Esophagus muscularis mucosa (tissue), 3 donors: Measurements from ENCODE around the gene NCAM1.

Experiments
- POLR2A ChIP-seq: fragments of 450-650 bp; IDR thresholded peaks from one replicate; pipeline ENCODE4 v1.6.1; 2017; ENCODE audit warnings: antibody characterized with exemption, moderate library complexity, mild to moderate bottlenecking, low read depth
- TF ChIP-seq, protein P1 (sequence below), 3 experiments: fragments of 200-600 bp in 2 of 3; fragments of 450-650 bp in 1 of 3; sonication (generic) in 2 of 3; IDR thresholded peaks; one replicate each; pipeline ENCODE4 v1.5.1; 2017 to 2019; ENCODE audit warnings: antibody characterized with exemption in 3 of 3, mild to moderate bottlenecking in 2 of 3, moderate library complexity in 1 of 3

DNA sequence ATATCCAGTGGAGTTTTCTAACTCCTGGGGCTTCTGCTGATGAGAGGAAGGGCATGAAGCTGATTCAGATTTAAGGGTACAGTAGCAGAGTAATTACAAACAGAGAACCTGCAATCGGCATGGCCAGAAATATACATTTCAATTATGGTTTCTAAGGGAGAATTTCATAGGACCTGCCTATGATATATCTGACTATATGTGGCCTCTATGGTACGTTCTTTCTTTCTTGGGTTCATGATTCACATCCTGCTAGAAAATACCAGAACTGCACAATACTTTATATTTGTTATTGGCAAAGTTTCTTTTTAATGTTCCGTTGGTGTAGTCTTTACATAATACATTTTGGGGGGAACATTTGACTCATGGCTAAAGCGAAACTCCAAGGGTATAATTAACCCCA is 290.1 kb downstream of the NCAM1 start:
- TF ChIP-seq, protein P1, sequence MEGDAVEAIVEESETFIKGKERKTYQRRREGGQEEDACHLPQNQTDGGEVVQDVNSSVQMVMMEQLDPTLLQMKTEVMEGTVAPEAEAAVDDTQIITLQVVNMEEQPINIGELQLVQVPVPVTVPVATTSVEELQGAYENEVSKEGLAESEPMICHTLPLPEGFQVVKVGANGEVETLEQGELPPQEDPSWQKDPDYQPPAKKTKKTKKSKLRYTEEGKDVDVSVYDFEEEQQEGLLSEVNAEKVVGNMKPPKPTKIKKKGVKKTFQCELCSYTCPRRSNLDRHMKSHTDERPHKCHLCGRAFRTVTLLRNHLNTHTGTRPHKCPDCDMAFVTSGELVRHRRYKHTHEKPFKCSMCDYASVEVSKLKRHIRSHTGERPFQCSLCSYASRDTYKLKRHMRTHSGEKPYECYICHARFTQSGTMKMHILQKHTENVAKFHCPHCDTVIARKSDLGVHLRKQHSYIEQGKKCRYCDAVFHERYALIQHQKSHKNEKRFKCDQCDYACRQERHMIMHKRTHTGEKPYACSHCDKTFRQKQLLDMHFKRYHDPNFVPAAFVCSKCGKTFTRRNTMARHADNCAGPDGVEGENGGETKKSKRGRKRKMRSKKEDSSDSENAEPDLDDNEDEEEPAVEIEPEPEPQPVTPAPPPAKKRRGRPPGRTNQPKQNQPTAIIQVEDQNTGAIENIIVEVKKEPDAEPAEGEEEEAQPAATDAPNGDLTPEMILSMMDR (IDR thresholded peaks at IDR 0.05) = no peak
- TF ChIP-seq POLR2A = no peak
